Activated CD8-positive, alpha-beta T cell treated with anti-CD3 and anti-CD28 coated beads, Interleukin-2, amount 10 ng/mL, durations not matched to agents 7 days and 5 days (primary cell): Measurements from ENCODE around the gene PPP4C. TPM values are rescaled to one million over a fixed set of nuclear protein-coding genes. Genes with fewer than 3 reads are reported as not detected.

Experiments used
- ATAC-seq: fragments of 150-1000 bp; cut with Tn5 transposase; one replicate; pipeline ENCODE4 v1.10.0; 2021; ENCODE audit warnings: moderate library complexity
- CTCF ChIA-PET: fragments of 350-600 bp; sonication (Branson Sonifier 250); formaldehyde crosslinking; loops from one replicate; lab custom pipeline; 2021; ENCODE audit warnings: antibody characterized with exemption; lab: Charles Lee
- POLR2A ChIA-PET: fragments of 350-600 bp; sonication (Branson Sonifier 250); formaldehyde crosslinking; loops from one replicate; lab custom pipeline; 2021; ENCODE audit warnings: antibody characterized with exemption; lab: Charles Lee
- DNase-seq: peaks from one replicate; pipeline ENCODE4 v3.0.0-alpha.2; 2020
- H3K27ac Mint-ChIP-seq: one replicate; pipeline ENCODE4 v1.8.0; 2021; ENCODE audit warnings: mild to moderate bottlenecking, mixed read lengths
- H3K27me3 Mint-ChIP-seq: one replicate; pipeline ENCODE4 v1.8.0; 2021; ENCODE audit warnings: low read depth, mixed read lengths
- H3K36me3 Mint-ChIP-seq: one replicate; pipeline ENCODE4 v1.8.0; 2021; ENCODE audit warnings: low read depth, mixed read lengths
- H3K4me1 Mint-ChIP-seq: one replicate; pipeline ENCODE4 v1.8.0; 2021; ENCODE audit warnings: low read depth, mixed read lengths
- H3K4me3 Mint-ChIP-seq: one replicate; pipeline ENCODE4 v1.8.0; 2021; ENCODE audit warnings: mild to moderate bottlenecking, mixed read lengths
- H3K9me3 Mint-ChIP-seq: one replicate; pipeline ENCODE4 v1.8.0; 2022; ENCODE audit warnings: mixed read lengths; ENCODE audit not compliant: insufficient read depth
- total RNA-seq, 2 experiments: library from RNA; stranded (reverse); gene quantifications; one replicate each; pipeline ENCODE4 v1.2.3, GENCODE V29; 2021

PPP4C gene
- total RNA-seq, 2 experiments from 2014 or later: 157 TPM

DNA sequence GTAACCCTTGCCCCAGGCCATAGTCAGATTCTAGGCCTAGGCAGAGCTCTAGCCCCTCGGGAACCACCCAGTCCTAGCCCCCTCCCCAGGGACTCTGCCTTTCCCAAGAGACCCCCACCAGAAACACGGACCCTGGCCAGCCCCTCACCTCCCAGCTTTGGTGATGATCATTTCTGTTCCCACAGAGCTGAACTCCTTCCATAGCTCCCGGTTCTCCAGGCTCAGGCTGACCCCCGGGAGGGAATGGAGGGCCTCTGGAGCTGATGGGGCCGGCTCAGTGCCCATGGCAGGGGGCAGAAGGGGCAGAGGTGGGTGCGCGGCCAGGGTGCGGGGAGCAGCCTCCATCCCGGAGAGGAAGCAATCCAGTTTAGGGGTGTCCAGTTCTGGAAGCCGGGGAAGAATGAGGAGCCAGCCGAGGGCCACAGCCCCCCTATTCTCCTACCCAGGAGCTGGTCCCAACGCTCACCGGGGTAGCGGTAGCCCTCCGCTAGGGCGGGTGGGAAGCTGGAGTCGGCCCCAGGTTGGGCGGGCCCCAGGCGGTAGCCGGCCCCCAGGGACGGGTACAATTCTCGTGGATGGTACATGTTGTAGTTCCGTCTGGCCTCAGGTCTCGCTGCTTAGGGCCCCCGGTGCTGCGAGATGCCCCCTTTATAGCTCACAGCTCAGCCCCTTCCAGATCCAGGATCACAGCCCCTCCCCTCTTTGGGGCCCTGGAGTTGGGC, 15.0 kb downstream of the PPP4C start:
- H3K36me3 Mint-ChIP-seq: peaks cover 31% of the 10 kb centered on the region
- DNase-seq (no peak), ATAC-seq (no peak)
- ChIA-PET POLR2A (interaction anchor here (0.9 to 8.4 kb wide), 4 partner anchors 13 to 94 kb away, joined by 5 to 102 read pairs (median 47); partner anchors contain the start of genes ALDOA and CORO1A), CTCF (interaction anchor here (0.7 to 4.7 kb wide), 26 partner anchors 8 to 508 kb away, joined by 3 to 64 read pairs (median 8); partner anchors contain the start of genes ALDOA, CORO1A, MAPK3 and PPP4C)
- H3K27ac Mint-ChIP-seq: peak overlapping the region; percentile 80
- H3K4me1 Mint-ChIP-seq: peaks cover 59% of the 10 kb centered on the region
- H3K9me3 Mint-ChIP-seq: no peaks in the 10 kb centered on the region
- no peaks in the 10 kb centered on the region for H3K27me3 Mint-ChIP-seq
- peak overlapping the region; percentile 34 for H3K4me3 Mint-ChIP-seq

DNA sequence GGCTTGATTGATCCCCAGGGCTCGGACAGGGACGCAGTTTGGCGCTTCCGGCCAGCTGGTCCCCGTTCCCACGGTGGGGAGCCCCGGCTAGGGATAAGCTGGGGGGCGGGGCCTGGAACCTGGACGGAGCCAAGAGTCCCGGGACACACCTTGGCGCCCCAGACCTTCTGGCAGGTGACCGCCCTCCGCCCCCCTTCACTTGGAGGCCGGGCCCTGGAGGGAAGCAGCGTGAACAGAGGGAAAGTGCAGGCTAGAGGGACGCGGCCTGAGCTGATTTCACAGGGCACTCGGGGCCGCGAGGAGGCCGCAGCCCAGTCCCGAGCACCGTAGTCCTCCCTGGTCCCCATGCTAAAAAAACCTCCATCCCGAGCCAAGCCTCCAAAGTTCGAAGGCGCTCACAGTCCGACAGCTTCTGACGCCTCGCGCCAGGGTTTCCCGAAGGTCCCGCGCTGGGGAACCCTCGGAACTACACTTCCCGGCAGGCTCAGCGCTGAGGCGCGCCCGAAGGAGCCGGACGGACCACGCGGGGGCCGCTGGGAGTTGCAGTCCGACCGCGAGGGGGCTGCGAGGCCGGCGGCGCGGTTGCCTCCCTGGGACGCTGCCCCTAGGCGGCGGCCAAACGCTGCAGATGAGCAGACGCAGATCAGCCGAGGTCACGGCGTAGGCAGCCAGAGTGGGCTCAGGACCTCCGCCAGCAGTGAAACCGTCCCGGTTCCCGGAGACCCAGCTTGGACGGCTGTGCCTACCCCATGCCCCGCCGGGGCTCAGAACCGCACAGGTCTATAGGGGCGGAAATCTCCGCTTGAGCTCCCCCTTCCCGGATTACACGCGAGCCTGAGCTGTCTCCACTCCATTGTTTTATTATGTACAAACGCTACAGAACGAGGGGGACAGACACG, 15.9 kb downstream of the PPP4C start, which contains the start of gene TBX6:
TSS of gene TBX6 (minus strand) at position 451 of the 899 bp plus-strand sequence. CDS start 731 bp downstream, outside the sequence.
- H3K9me3 Mint-ChIP-seq: peaks cover 3% of the 10 kb centered on the region
- peaks cover 64% of the 10 kb centered on the region for H3K4me1 Mint-ChIP-seq
- H3K27ac Mint-ChIP-seq: peak within 1 kb of the TSS; percentile 95

DNA sequence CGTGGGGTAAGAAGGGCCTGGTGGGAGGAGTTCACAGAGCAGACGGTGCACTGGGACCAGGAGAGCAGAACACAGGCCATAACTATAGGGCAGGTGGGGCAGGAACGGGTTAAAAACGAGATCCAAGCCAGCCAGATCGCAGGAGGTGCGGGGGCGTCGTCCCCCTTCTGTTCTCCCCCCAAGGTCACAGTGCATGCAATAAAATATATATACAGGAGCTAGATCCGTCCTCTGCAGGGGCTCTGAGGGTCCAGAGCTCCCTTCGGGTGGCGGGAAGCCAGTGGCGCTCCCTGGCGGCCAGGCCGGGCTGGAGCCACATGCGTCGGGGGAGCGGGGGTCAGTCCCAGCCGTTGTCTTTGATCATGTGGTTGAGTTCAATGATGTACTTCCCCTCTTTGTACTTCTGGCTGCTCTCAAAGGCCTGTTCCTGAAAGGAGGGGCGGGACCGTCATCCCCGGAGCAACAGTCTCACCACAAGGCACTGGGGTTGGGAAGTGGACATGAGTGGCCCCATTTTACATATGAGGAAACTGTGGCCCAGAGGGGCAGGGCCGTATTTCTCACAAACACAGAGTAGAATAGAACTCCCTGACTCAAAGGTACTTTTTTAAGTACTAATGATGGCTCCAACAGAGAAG, 16.7 kb downstream of the PPP4C start:
- DNase-seq: peak; percentile 80
- peak overlapping the region; percentile 89 for H3K4me3 Mint-ChIP-seq
- peak; percentile 34 for ATAC-seq
- H3K27me3 Mint-ChIP-seq: no peaks in the 10 kb centered on the region
- H3K9me3 Mint-ChIP-seq: peaks cover 11% of the 10 kb centered on the region
- peaks cover 71% of the 10 kb centered on the region for H3K4me1 Mint-ChIP-seq
- peak overlapping the region; percentile 95 for H3K27ac Mint-ChIP-seq
- ChIA-PET POLR2A (interaction anchor here (0.7 to 8.4 kb wide), 8 partner anchors 15 to 606 kb away, joined by 3 to 102 read pairs (median 5); partner anchors contain the start of genes ALDOA, CORO1A and SRCAP), CTCF (interaction anchor here (0.6 to 4.7 kb wide), 38 partner anchors 9 to 506 kb away, joined by 3 to 64 read pairs (median 6); partner anchors contain the start of genes ALDOA, CORO1A, DCTPP1 and GDPD3)
- peaks cover 32% of the 10 kb centered on the region for H3K36me3 Mint-ChIP-seq

More for the DNA sequence above, 15.9 kb downstream of the PPP4C start, which contains the start of gene TBX6:
- H3K4me3 Mint-ChIP-seq: peak within 1 kb of the TSS; percentile 89
- peak; percentile 96 for DNase-seq
- ATAC-seq: peak; percentile 84
- POLR2A ChIA-PET: interaction anchor here (0.5 to 8.4 kb wide), 11 partner anchors 14 to 607 kb away, joined by 3 to 102 read pairs (median 5); partner anchors contain the start of genes ALDOA, CORO1A and SRCAP
- H3K27me3 Mint-ChIP-seq: no peaks in the 10 kb centered on the region
- CTCF ChIA-PET: interaction anchor here (0.7 to 4.7 kb wide), 42 partner anchors 9 to 537 kb away, joined by 3 to 64 read pairs (median 6); partner anchors contain the start of genes ALDOA, CORO1A, DCTPP1 and GDPD3
- peaks cover 31% of the 10 kb centered on the region for H3K36me3 Mint-ChIP-seq

DNA sequence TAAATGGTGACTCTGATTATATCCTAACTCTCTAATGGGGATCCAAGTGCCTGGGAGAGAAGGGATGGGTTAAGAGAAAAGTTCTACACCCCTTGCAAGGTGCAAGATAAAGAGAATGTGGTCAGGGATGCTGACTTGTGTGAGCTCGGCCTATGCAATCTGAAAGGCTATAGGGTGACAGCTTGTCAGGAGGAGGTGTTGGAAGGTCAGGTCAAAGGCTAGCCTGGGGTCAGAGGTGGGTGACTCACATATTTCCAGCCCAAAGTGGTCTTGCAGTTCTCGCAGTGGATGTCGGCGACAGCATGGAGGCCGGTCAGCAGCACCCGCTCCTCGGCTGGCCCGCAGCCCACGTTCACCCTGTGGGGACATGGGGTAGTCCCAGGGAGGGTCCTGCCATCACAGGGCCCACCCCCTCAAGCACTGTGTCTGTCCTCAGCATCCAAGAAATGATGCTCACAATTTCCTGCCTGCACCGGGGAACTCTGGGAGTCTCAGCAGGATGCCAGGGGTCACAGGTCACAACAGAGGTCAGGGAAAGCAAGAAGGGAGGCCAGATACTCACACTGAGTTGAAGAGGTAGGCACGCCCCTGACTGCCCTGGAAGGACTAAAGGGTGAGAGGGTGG, 18.9 kb downstream of the PPP4C start:
- peak overlapping the region; percentile 83 for H3K27ac Mint-ChIP-seq
- H3K4me1 Mint-ChIP-seq: peaks cover 66% of the 10 kb centered on the region
- ChIA-PET POLR2A (interaction anchor here (1.1 to 8.4 kb wide), 3 partner anchors 10 to 90 kb away, joined by 3 to 102 read pairs (median 60); partner anchors contain the start of genes ALDOA and CORO1A), CTCF (interaction anchor here (1.3 kb wide), 1 partner anchor 335 kb away, joined by 4 read pairs; the partner anchor contains the start of gene DCTPP1)
- peaks cover 24% of the 10 kb centered on the region for H3K9me3 Mint-ChIP-seq
- DNase-seq (no peak), ATAC-seq (no peak)
- no peaks in the 10 kb centered on the region for H3K27me3 Mint-ChIP-seq
- H3K36me3 Mint-ChIP-seq: peaks cover 47% of the 10 kb centered on the region
- peak overlapping the region; percentile 85 for H3K4me3 Mint-ChIP-seq

DNA sequence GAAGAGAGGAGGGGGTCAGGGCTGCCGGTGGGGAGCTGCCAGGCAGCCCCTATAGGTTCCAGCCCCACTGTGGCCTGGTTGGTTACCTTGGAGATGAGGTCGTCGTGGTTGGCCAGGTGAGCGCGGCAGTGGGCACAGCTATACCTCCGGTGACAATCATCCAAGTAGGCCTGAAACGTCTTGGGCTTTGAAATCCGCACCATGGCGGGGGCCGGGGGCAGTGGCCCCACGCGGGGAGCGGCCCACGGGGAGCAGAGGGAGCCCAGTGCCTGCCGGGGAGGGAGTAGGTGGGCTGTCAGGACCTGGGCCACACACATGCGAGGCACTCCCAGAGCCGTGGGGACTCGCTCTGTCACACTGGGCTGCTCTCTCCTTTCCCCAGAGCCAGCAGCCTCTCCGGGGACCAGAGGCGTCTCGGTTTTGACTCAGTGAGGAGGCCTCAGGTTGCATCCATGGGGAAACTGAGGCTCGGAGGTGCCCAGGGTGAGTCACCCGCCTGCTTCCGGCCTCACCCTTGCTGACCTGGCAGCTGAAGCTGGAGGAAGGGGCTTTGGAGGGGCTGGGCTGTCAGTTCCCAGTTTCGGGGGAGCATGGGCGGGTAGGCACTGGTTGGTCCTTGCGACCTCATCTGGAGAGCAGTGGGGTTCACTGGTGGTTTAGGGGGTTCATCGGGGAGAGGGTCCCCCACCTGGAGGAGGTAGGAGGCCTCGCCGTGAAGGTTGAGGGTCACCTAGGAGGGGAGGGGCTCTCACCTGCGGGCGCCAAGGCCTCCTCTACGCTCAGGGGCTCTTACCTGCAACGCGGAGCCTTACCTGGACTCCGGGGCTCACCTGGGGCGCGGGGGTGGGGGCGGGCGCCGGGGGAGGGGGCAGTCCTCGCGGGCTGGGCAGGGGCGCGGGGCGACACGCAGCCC, 19.6 kb downstream of the PPP4C start:
- DNase-seq: no peak
- H3K27ac Mint-ChIP-seq: peak overlapping the region; percentile 83
- ChIA-PET POLR2A (interaction anchor here (1.1 to 8.4 kb wide), 3 partner anchors 11 to 89 kb away, joined by 3 to 102 read pairs (median 60); partner anchors contain the start of genes ALDOA and CORO1A), CTCF (no interaction called here)
- peaks cover 49% of the 10 kb centered on the region for H3K36me3 Mint-ChIP-seq
- no peak for ATAC-seq
- H3K4me3 Mint-ChIP-seq: peak overlapping the region; percentile 85
- peaks cover 58% of the 10 kb centered on the region for H3K4me1 Mint-ChIP-seq
- H3K9me3 Mint-ChIP-seq: peaks cover 24% of the 10 kb centered on the region
- H3K27me3 Mint-ChIP-seq: no peaks in the 10 kb centered on the region

DNA sequence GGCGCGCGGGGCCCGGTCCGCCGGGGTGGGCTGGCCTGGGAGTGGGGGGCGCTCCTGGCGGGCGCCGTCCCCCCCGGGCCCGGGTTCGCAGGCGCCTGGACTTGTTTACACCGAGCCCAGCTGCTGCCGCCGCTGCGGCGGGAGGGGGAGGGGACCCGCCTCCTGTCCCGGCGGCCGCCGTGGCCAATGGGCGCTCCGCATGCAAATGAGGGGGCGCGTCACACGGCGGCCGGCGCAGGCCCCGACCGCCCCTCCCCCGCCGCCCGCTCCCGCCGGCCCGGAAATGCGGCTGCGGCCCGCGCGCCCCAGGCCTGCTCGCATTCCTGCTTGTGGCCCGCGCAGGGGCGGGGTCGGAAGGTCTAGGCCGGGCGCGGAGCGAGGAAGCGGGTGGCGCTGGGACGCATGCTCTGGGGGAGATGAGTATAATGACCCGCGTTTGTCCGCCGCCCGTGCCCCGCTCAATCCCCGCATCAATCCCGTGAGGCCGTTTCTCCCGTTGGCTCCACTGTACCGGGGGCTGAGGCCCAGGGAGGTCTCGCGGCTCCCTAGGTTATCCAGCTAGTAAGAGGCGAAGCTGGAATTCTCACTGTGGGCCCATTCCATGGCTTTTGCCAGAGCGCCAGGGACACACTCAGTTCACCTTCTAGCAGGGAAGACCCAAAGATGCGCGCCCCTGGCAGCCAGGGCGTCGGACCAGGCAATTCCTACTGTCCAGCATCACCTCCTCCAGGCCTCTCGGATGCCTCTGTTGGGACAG, 20.5 kb downstream of the PPP4C start, which contains the start of gene YPEL3:
TSS of gene YPEL3 (minus strand) at position 109 of the 757 bp plus-strand sequence. CDS start 731 bp downstream, outside the sequence.
- ATAC-seq: peak; percentile 63
- Mint-ChIP-seq H3K27me3 (no peaks in the 10 kb centered on the region), H3K27ac (peak within 1 kb of the TSS; percentile 89), H3K4me3 (peak within 1 kb of the TSS; percentile 85), H3K4me1 (peaks cover 55% of the 10 kb centered on the region), H3K36me3 (peaks cover 52% of the 10 kb centered on the region), H3K9me3 (peaks cover 25% of the 10 kb centered on the region)
- ChIA-PET POLR2A (interaction anchor here (0.6 to 8.4 kb wide), 3 partner anchors 29 to 89 kb away, joined by 3 to 102 read pairs (median 60); partner anchors contain the start of genes ALDOA and CORO1A), CTCF (interaction anchor here (1.0 kb wide), 1 partner anchor 16 kb away, joined by 4 read pairs; no protein-coding TSS in a partner anchor)
- peak; percentile 93 for DNase-seq

DNA sequence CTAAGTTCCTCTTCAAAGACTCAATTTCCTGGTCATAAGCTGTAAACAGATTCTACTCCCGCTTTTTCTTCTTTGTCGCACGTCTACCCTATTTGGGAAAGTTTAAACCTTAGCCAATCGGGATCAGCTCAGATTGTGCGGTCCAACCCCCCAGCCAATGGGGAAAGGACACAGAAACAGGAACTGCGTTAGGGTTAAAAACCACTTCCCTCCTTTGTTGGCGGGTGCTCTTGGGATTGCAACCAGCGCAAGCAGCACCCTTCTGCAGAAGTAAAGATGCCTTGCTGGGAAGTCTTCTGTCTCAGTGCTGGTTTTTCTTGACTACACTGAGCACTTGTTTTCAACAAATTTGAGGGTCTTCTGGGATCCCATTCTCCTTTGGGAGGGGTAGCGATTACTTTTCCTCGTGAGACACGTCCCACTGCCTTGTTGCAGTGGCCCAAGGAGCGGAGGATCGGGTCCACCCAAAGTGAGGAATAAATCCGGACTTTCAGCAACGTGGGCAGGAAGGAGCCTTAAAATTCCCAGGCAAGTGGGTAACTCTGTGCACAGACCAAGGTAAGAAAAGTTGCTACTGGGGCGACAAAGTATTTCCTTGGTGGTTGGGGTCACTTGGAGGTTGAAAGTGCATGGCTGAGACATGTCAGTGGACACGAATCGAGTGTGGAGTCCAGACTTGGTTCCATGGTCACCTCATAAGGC, 21.2 kb downstream of the PPP4C start:
- H3K27me3 Mint-ChIP-seq: no peaks in the 10 kb centered on the region
- no peak for ATAC-seq
- POLR2A ChIA-PET: interaction anchor here (0.6 to 8.1 kb wide), 2 partner anchors 52 to 88 kb away, joined by 3 to 102 read pairs; partner anchors contain the start of gene CORO1A

DNA sequence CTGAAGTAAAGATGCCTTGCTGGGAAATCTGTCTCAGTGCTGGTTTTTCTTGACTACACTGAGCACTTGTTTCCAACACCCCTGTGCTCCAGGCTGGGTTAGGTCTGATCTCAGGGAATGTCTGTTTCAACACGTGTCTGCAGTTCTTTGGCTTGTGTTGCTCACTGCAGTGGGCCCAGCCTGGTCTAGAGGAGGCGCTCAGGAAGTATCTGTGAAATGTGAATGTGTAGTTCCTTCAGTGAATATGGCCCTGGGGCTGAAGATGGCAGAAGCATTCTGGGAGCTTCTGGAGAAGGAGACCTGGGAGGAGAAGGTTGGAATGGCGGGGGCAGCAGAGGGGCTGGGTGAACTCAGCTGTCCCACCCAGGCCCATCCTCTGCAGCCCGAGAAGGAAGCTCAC, 28.3 kb downstream of the PPP4C start:
- Mint-ChIP-seq H3K4me3 (no peak overlapping the region), H3K36me3 (peaks cover 43% of the 10 kb centered on the region), H3K27ac (no peak overlapping the region), H3K9me3 (peaks cover 5% of the 10 kb centered on the region), H3K4me1 (no peaks in the 10 kb centered on the region), H3K27me3 (no peaks in the 10 kb centered on the region)
- POLR2A ChIA-PET: no interaction called here
- CTCF ChIA-PET: interaction anchor here (1.1 to 2.8 kb wide), 3 partner anchors 8 to 61 kb away, joined by 3 to 12 read pairs (median 10); partner anchors contain the start of gene TBX6
- ATAC-seq (no peak), DNase-seq (no peak)

More for the DNA sequence above, 21.2 kb downstream of the PPP4C start:
- Mint-ChIP-seq H3K36me3 (peaks cover 52% of the 10 kb centered on the region), H3K4me3 (peak overlapping the region; percentile 54), H3K4me1 (peaks cover 49% of the 10 kb centered on the region), H3K27ac (peak overlapping the region; percentile 89), H3K9me3 (peaks cover 29% of the 10 kb centered on the region)
- DNase-seq: no peak
- CTCF ChIA-PET: interaction anchor here (1.0 kb wide), 1 partner anchor 15 kb away, joined by 4 read pairs; no protein-coding TSS in a partner anchor
